Fibroblast of villous mesenchyme (primary cell): Measurements from ENCODE around the gene DPH5. TPM values are rescaled to one million over a fixed set of nuclear protein-coding genes. Genes with fewer than 3 reads are reported as not detected.

ENCODE experiments used
- DNase-seq: peaks from one replicate; pipeline ENCODE4 v3.0.0-alpha.2; 2010; ENCODE audit warnings: low read depth
- H3K4me3 ChIP-seq: 2 replicates; pipeline ENCODE4 v1.5.1; 2011; ENCODE audit warnings: low read depth, mild to moderate bottlenecking, low read length
- CTCF ChIP-seq: IDR thresholded peaks from 2 replicates; pipeline ENCODE4 v1.5.1; 2012; ENCODE audit warnings: low read depth, mild to moderate bottlenecking, low read length; ENCODE audit not compliant: insufficient read depth
- total RNA-seq: library from RNA; depleted of rRNA; stranded (reverse); fragments of >200 nt; gene quantifications from 2 replicates; pipeline ENCODE4 v1.2.3, GENCODE V29; 2012

DPH5 gene
- total RNA-seq, 1 donor = 32.0 TPM

- no peak for TF ChIP-seq CTCF
- DNase-seq = no peak
- H3K4me3 ChIP-seq = no peak overlapping the region
These were observed 48.6 kb downstream of the DPH5 start for GRCh38 chr1:100976936-100977335.

GRCh38 chr1:100972185-100972584, 53.4 kb downstream of the DPH5 start:
- no peak for TF ChIP-seq CTCF
- H3K4me3 ChIP-seq = no peak overlapping the region
- no peak for DNase-seq

- no peak overlapping the region for H3K4me3 ChIP-seq
- no peak for DNase-seq
- no peak for TF ChIP-seq CTCF
These were observed 54.6 kb downstream of the DPH5 start for GRCh38 chr1:100971021-100971420.

GRCh38 chr1:100969327-100969726, 56.3 kb downstream of the DPH5 start:
- no peak for DNase-seq
- TF ChIP-seq CTCF = no peak
- no peak overlapping the region for H3K4me3 ChIP-seq

GRCh38 chr1:100968621-100969020, 57.0 kb downstream of the DPH5 start:
- no peak for DNase-seq
- TF ChIP-seq CTCF = no peak

GRCh38 chr1:100960098-100960497, 65.5 kb downstream of the DPH5 start:
- DNase-seq = no peak
- H3K4me3 ChIP-seq = no peak overlapping the region
- TF ChIP-seq CTCF = no peak

More at GRCh38 chr1:100968621-100969020, 57.0 kb downstream of the DPH5 start:
- no peak overlapping the region for H3K4me3 ChIP-seq

- TF ChIP-seq CTCF = no peak
- H3K4me3 ChIP-seq = no peak overlapping the region
- DNase-seq = peak; percentile 14
These were observed 66.0 kb downstream of the DPH5 start for GRCh38 chr1:100959502-100960060.
